NCI-H82 (cell line): ENCODE results near the gene ARX.
A peak's percentile ranks its signal among the peaks of the same experiment; 100 is the strongest.

Experiments
- DNase-seq: peaks from one replicate; lab custom pipeline; 2025; lab: John Stamatoyannopoulos, UW

ARX gene

DNA sequence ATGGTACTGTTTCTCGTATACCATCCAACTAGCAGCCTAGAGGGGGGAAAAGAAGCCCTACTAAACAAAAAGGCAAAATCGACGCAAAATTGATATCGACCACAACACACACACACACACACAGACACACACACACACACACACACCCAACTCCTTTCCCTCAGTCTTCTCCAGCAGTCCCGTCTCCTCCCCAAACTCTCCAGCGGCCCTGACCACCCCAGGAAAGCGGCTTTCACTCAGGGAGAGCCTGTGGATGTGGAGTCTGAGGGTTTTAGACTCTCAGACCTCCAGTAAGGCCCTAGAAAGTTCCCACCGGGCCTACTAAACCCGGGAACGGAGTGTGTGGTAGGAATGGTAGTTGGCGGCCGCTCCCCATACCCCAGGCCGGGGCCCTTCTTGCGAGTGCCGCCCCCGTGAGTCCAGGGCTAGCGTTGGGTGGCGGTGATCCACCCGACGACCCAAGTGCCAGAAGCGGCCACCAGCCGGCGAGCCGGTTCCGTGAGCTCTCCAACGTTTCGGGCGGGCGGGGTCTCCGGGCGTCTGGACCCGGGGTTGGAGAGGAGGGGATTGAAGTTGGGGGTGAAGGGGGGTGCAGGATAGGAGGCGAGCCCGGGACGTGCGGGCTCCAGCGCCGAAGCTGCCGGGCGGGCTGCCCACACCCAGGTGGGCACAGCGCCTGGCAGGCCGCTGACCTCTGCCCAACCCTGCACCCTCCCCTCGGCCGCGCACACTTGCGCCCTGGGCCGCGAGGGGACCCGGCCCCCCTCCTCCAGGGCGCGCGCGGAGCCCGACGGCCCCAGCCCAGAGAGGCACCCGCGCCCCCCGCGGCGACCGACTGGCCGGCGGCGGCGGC lies 13.7 kb downstream of the ARX start:
- DNase-seq: no peak

DNA sequence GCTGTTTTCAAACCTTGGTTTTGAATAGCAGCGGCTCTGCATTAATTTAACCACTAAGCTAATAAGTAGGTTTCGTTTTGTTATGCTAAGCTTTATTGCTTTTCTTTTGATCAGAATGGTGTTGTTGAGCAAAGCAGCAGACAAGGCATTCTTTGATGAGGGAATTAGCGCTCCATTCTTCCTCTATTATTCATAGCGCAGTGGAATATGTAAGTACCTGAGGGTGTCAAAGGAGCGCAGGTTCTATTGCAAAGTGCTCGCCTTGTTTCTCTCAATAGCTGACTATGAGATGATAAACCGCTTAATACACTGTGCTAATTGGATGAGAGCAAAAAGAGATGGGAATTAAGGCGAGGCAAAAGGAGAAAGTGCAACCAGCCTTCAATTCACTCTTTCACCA lies 16.3 kb downstream of the ARX start:
- peak; percentile 88 for DNase-seq

DNA sequence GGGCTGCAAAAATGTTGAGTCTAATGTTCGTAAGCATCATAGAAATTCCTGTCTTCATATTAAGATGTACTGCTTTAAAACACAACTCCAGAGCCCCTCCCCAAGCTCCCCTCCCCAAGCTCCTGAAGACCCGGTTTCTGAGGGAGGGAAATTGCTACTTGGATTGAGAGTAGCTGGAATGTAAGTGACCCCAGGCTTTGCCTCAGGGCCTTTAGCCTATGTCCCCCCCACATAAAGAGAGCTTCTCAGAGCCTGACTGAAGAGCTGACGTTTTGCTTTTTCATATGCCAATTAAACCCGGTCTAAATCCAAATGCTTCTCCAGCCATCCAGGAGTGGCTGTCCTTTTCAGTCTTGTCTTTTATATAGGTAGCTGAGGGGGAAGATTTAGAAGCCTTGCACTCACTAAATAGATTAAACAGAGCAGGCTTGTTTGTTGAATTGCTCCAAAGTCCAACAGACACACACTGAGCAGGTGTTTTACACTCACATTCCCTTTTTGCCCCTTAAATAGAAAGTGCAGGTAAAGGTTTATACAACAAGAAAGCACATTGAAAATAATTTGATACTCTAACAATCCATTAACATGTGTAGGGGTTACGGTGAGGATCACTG lies 19.6 kb downstream of the ARX start:
- DNase-seq: no peak

DNA sequence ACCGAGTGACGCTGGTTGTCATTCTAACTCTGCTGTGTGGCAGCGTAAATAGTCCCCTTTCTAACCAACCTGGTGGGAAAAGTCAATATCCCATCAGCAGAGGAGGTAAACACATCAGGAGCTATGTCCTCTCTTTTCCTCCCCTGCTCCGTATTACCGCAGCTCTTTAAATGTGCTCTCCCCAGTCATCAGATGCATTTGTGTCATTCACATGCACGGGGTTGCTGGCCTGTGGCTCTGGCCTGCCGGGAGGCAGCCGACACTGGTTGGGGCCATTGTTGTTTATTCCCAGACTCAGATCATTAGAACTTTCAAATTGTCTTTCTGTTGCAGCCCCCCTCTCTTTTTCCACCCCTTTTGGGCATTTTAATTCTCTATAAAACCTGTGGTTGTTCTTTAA lies 21.9 kb downstream of the ARX start:
- DNase-seq: no peak

DNA sequence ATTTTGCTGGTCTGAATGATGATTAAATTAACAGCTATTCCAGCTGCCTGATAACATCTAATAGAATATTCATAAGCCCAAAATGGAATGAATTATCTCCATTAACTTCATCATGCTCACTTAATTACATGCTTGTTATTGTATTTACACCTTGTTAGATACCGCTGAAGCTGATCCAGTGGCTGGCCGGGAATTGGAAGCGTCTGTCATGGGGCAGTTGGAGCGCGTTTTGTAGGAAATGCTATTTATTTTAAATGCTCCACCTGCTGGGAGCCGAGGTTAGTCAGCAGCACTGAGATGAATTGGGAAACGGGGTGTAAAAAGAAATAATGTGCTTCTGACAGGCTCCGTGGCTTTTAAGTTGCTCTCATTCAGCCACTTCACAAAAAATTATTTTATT lies 25.2 kb downstream of the ARX start:
- DNase-seq: no peak

DNA sequence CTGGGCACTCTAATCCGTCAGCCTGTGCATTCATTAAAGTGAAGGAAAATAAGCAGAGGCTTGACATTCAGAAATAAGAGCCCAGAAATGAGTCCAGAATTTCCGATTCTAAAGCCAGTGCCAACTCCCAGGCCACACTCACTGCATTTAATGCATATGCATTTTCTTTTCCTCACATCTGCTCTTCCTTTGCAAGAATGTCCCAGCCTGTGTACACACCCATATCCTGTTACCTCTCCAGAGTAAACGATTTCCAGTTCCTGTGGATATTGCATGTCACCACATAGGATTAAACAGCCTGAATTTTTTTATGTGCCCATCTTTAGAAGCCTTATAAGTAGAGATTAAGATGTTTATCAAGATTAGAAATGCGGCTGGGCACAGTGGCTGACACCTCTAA lies 27.5 kb downstream of the ARX start:
- peak; percentile 42 for DNase-seq

DNA sequence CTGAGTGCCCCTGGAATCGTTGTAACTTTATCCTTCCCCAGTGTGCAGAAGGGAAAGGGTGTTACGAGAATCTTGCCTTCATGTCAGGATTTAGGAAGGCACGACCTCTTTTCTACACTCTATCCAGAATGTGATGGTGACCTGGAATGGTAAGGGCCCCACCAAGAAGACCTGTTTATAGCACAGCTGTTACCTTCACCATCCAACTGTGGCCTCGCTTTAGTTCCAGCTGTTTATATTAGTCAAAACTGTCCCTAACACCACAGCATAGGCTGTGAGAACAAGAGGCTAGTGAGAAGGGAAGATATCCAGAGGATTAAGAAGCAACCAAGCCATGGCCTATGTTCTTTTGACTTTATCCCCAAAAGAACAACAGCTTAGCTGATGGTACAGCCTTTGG lies 28.0 kb downstream of the ARX start:
- no peak for DNase-seq

DNA sequence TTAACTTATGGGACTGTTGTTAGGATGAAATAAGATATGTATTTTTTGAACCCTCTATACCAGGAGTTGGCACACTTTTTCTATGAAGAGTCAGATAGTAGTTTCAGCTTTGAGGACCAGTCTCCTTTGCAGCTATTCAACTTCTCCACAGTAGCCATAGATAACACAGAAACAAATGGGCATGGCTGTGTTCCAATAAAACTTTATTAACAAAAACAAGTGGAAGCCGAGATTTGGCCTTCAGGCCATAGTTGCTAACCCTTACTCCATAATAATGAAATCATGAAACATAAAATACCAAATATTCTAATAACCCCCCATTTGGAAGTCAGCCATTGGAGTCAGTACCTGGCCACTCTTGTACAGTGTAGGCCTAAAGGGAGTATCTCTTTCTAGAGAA lies 30.6 kb downstream of the ARX start:
- no peak for DNase-seq

DNA sequence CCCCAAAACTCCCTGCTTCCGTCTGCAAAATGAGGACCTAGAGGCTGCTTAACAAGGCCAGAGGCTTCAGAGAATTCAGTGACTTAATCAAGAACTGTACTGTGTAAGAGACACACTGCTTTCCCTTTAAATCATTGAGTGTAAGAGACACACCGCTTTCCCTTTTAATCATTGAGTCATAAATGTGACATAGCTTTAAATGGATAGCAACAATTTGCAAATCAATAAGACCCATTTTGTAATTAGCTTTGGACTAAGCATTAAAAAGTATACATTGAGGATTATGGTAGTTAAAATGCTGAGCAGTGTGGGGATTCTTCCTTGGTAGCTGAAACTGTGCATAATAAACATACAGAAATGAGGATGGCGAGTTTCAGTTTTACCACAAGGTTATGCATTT lies 31.8 kb downstream of the ARX start:
- DNase-seq: no peak

DNA sequence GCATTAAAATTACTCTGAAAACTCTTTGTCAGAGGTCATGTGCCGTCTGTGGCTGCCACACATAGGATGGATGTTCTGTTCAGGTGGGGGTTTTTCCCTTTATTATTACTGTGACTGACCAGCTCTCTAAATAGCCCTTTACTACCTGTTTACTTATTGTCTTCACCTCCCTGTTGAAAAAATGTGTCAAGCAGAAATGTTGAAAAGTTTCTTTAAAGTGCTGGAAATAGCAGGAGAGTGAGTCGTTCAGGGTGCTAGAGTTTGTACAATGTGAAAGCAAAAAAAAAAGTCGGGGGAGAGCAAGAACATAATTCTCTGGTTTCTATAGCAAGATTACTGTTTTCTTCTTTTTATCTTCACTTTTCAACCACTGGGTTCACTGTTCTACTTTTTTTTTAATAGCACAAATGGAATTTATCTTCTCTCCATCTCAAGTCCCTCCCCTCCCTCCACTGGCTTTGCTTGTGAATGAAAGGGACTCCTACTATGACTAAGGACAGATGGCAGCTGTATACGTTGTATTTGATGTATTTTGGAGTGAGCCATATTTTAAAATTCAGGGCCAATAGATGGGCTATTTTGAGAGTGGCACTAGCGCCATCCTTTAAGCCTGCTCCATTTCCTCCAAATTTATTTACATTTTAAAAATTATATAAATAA lies 33.3 kb downstream of the ARX start:
- DNase-seq: no peak

DNA sequence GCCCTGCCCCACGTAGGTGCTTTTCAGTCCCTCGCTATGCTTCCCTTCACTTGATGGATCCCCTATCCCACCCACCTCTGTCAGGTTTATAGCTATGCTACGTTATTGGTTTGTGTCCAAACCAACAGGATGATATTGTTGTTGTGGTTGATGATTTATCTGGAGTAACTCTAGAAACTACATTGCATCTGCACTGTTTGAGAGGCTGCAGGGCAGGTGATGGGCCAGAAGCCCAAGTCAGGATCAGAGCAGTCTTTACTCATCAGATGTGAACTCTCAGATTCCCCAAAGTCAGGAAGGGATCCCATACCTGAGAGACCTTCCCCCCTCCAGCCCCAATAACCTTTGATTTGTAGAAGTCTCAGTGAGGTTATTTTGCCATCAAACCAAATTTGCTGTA lies 34.7 kb downstream of the ARX start:
- DNase-seq: no peak

DNA sequence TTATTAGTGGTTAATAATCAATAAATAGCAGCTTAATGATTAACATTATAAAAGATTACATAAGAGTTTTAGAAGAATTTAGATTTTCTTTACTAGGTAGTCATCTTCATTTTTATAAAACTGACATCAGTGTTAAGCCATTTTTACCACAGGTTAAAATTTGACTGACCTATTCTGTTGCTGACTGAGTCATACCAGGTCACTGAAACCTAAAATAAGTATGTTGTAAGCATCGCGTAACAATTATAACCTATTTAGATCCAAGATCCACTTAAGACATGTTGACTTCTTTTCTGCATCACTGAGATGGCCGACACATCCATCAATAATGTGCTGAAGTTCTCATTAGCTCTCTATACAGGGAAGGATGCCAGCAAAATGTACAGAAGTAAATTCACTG lies 36.7 kb downstream of the ARX start:
- DNase-seq: no peak

DNA sequence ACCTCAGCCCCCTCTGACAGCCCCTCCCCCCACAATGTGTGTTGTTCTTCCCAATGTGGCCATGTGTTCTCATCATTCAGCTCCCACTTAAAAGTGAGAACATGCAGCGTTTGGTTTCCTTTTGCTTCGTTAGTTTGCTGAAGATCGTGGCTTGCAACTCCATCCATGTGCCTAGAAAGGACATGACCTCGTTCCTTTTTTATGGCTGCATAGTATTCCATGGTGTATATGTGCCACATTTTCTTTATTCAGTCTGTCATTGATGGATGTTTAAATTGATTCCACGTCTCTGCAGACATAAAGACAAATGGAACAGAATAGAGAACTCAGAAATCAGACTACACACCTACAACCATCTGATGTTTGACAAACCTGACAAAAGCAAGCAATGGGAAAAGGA lies 46.0 kb downstream of the ARX start:
- DNase-seq: no peak

DNA sequence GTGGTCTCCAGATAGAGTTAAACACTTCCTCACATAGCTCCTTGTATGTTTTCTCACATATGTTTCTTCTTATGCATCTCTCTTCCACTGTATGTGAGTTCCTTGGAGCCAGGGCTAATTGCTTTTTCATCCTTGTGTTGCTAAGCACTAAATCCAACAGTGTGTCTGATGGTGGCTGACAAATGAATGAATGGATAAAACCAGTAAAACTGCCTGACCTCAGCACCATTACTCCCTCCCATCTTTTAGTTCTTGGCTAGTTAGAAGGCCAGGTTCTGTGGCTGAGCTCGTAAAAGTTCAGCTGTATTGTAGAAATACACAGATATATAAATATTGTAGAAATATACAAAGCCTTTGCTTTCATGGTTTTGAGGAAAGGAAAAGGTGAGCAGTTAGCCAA lies 50.4 kb downstream of the ARX start:
- DNase-seq: no peak

DNA sequence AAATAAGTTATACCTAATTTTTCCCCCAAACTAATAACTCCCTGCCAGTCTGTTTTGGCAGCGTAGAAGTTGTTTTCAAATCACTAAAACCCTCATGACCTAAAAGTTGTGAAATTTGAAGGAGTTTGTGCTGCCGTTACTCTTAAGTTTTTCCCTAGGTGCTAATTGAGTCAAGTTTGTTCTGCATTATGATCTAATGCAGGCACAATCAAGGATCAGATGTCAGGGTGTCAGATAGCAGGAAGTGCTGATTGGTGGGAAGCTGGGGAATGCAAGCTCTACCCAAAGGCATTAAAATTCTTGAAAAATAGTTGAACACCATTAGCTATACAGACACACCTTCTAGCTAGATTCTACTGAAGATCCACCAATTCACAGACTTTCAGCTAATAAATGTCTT lies 51.9 kb downstream of the ARX start:
- DNase-seq: no peak

DNA sequence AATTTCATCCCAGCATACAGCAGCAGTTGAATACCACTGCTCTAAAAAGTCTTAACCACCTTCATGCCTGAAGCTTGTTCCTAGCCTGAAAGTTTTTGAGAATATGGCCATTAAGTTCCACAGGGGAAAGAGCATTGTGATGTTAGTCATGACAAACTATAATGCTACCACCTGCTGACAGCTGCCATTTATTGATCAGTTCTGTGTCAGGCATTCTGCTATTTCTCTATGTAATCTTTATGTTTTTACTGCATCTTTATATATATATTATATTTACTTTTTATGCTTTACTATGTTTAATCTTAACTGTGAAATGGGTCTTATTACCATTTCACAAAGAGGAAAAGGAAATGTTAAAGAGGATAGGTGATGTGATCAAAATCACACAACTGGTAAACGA lies 54.0 kb downstream of the ARX start:
- no peak for DNase-seq

DNA sequence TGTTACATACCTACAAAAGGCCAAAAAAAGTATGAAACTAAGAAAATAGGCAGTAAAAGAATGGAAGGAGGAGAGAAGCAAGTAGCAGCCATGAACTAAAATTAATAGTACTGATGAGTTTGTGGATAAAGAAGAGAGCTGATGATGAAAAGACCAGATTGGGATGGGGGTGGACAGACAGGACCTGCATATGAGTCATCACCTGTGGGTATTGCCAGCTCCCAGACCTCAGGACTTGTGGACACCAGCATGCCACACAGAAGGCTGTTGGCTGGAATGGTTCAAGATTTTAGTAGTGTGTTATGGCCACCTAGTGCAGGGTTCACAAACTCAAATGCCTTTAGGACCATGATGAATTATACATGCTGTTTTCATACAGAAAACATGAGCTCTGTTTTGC lies 58.9 kb downstream of the ARX start:
- DNase-seq: no peak

DNA sequence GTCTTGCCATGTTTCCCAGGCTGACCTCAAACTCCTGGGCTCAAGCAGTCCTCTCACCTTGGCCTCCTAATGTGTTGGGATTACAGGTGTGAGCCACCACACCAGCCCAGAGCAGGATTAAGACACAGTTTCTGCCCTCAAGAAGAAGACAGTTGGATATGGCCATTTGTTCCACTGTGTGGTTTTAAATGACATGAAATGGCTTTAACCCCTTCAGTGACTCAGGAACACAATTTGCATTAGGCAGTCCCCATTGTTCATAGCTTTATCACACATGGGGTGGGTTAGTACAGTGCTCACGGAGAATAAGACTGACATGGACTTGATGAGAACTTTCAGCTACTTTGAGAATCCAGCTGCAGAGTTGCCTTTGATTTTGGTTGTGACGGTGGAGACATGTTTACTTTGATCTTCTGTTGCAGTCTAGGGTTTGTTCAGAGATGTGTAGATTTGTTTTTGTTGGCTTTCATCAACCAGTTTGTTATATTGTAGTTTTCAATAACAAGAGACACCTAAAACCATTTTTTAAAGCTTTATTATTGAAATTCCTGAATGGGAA lies 60.3 kb downstream of the ARX start:
- DNase-seq: no peak

DNA sequence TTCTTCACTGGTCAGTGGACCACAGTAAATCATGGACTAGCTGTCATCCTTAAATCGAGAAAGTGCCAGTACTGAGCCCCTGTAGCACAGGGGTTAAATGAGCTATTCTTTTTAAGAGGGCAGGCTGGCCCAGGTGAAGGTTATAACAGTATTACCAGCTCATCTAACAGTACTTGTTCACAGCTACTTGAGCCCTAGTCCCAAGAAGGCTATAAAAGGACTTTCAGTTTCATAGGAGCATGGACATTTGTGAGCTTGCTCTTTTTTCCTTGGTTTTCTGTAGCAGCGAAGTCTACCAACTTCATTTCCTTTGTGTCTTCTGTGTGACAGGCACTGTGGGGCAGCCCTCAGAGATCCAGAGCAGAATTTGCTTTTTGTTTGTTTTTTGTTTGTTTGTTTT lies 61.0 kb downstream of the ARX start:
- no peak for DNase-seq
